Neural progenitor cell (in vitro differentiated cells): Measurements from ENCODE around the gene POLR3F.

Source experiments
- CTCF ChIP-seq: fragments of 200-600 bp; sonication (generic); IDR thresholded peaks from 2 replicates; pipeline ENCODE4 v1.5.1; 2017; ENCODE audit warnings: antibody characterized with exemption, mild to moderate bottlenecking
- EZH2 ChIP-seq: fragments of 200-600 bp; sonication (generic); IDR thresholded peaks from 2 replicates; pipeline ENCODE4 v1.6.1; 2017; ENCODE audit warnings: antibody characterized with exemption, mild to moderate bottlenecking, moderate library complexity
- EZH2phosphoT487 ChIP-seq: fragments of 200-600 bp; sonication (generic); IDR thresholded peaks from 2 replicates; pipeline ENCODE4 v1.6.1; 2017; ENCODE audit warnings: antibody characterized with exemption

- TF ChIP-seq CTCF: no peak
- no peak for TF ChIP-seq EZH2phosphoT487
- no peak for TF ChIP-seq EZH2
Measured at GRCh38 chr20:18496042-18496441, 28.9 kb downstream of the POLR3F start.
